Effector memory CD4-positive, alpha-beta T cell (primary cell): ENCODE results near the gene SDK2.

Source experiments
- DNase-seq, 3 donors: peaks; one replicate each; pipeline ENCODE4 v3.0.0-alpha.2; 2020
- H3K27ac ChIP-seq: 2 replicates; pipeline ENCODE4 v1.7.0; 2013; ENCODE audit warnings: mild to moderate bottlenecking, low read length, moderate library complexity; ENCODE audit not compliant: insufficient read depth, poor library complexity, severe bottlenecking
- H3K27me3 ChIP-seq: replicated peaks from 2 replicates; pipeline ENCODE4 v1.7.0; 2013; ENCODE audit warnings: mild to moderate bottlenecking, low read length; ENCODE audit not compliant: insufficient read depth, control insufficient read depth, poor library complexity, severe bottlenecking
- H3K36me3 ChIP-seq: 2 replicates; pipeline ENCODE4 v1.7.0; 2013; ENCODE audit warnings: mild to moderate bottlenecking, low read length, moderate library complexity; ENCODE audit not compliant: control insufficient read depth, insufficient read depth
- H3K4me1 ChIP-seq: 2 replicates; pipeline ENCODE4 v1.7.0; 2013; ENCODE audit warnings: low read length, mild to moderate bottlenecking; ENCODE audit not compliant: control insufficient read depth, insufficient read depth, poor library complexity, severe bottlenecking
- H3K4me3 ChIP-seq: 2 replicates; pipeline ENCODE4 v1.7.0; 2013; ENCODE audit warnings: low read length, low read depth, mild to moderate bottlenecking; ENCODE audit not compliant: insufficient read depth, poor library complexity, severe bottlenecking
- H3K9me3 ChIP-seq: 2 replicates; pipeline ENCODE4 v1.7.0; 2013; ENCODE audit warnings: mild to moderate bottlenecking, low read length, moderate library complexity; ENCODE audit not compliant: control insufficient read depth

Gene SDK2

DNA sequence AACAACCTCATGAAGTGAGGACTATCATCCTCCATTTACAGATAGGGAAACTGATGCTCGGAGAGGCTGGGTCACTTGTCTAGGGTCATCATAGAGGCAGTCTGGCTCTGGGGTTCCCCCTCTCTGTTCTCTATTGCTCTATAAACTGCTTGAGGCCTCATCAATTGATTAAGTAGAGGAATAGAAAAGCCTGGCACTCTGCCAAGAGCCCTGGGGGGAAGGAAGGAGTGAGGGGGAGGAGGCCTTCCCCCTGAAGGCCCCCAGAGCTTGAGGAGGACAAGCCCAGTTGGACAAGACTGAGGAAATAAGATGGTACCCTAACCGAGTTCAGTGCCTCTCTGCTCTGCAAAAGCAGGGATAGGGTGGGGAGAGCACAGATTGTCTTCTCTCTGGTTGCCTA is 21.0 kb downstream of the SDK2 start:
- DNase-seq = no peak
- Histone ChIP-seq H3K9me3 (no peaks in the 10 kb centered on the region), H3K4me1 (no peaks in the 10 kb centered on the region), H3K36me3 (no peaks in the 10 kb centered on the region), H3K4me3 (no peak overlapping the region), H3K27ac (no peak overlapping the region), H3K27me3 (no peaks in the 10 kb centered on the region)

DNA sequence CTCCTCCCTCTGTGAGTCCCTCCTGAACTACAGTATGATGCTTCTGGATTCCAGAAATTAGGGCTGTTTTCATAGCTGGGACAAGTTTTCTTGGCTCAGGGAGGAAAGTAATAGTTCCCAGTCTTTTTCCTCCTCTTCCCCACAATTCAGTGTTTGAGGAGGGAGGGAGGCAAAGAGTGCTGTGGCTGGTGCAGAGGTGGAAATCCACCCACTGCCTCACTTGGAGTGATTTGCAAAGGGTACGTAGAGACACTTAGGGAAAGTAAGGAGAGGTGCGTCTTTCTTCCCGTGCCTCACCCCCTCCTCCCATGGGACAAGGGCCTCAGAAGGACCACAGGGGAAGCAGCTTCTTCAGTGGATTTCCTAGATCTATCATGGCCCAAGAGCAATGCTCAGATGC is 21.9 kb downstream of the SDK2 start:
- no peak overlapping the region for H3K4me3 ChIP-seq
- H3K9me3 ChIP-seq = no peaks in the 10 kb centered on the region
- H3K27me3 ChIP-seq = no peaks in the 10 kb centered on the region
- no peaks in the 10 kb centered on the region for H3K4me1 ChIP-seq
- no peak for DNase-seq
- H3K36me3 ChIP-seq = no peaks in the 10 kb centered on the region
- H3K27ac ChIP-seq = no peak overlapping the region

DNA sequence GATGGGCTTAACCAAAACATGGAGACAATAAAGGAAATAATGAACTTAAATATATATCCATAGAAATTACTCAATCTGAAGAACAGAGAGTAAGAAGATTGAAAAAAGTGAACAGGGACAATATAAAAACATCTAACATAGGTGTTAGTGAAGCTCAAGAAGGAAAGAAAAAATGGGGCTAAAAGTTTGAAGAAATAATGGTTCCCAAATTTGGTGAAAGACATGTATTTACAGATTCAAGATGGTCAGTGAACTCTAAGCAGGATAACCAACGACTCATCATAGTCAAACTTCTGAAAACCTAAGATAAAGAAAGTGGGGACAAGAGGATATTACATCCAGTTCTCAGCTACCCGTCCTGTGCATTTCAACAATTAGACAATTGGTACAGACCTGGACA is 22.6 kb downstream of the SDK2 start:
- Histone ChIP-seq H3K4me3 (no peak overlapping the region), H3K36me3 (no peaks in the 10 kb centered on the region), H3K9me3 (no peaks in the 10 kb centered on the region), H3K27ac (no peak overlapping the region), H3K4me1 (no peaks in the 10 kb centered on the region), H3K27me3 (no peaks in the 10 kb centered on the region)
- DNase-seq = no peak

DNA sequence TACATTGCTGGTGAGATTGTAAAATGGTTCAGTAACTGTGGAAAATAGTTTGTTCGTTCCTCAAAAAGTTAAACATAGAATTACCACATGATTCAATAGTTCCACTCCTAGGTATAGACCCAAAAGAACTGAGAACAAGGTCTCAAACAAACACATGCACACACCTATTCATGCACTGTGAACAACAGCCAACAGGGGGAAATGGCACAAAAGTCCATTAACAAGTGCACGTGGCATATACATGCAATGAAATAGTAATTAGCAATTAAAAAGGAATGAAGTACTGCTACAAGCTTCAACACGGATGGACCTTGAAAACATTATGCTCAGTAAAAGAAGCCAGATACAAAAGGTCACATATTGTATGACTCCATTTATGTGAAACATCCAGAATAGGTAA is 23.8 kb downstream of the SDK2 start:
- H3K4me1 ChIP-seq = no peaks in the 10 kb centered on the region

DNA sequence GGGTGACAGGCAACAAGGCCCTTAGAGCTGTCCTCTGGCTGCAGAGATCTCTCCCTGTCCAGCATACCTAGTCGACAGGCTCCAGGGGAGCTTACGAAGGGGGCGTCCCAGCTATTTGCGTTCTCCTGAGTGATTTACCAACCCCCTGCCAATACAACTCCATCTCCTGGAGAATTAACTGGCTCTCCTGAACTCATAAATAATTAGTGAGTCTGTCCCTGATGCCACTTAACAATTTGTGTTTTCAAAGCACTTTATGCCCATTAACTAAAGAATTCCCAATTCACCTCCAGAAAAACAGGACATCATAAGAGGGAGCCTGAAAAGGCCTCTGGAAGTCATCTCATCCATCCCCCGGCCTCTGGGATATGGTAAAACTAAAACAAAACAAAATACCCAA is 26.7 kb downstream of the SDK2 start:
- Histone ChIP-seq H3K27ac (no peak overlapping the region), H3K4me1 (no peaks in the 10 kb centered on the region), H3K27me3 (no peaks in the 10 kb centered on the region), H3K4me3 (no peak overlapping the region), H3K36me3 (no peaks in the 10 kb centered on the region), H3K9me3 (no peaks in the 10 kb centered on the region)
- no peak for DNase-seq

More for the DNA sequence above, 23.8 kb downstream of the SDK2 start:
- Histone ChIP-seq H3K27ac (no peak overlapping the region), H3K4me3 (no peak overlapping the region), H3K36me3 (no peaks in the 10 kb centered on the region), H3K9me3 (no peaks in the 10 kb centered on the region), H3K27me3 (no peaks in the 10 kb centered on the region)
- DNase-seq = no peak

DNA sequence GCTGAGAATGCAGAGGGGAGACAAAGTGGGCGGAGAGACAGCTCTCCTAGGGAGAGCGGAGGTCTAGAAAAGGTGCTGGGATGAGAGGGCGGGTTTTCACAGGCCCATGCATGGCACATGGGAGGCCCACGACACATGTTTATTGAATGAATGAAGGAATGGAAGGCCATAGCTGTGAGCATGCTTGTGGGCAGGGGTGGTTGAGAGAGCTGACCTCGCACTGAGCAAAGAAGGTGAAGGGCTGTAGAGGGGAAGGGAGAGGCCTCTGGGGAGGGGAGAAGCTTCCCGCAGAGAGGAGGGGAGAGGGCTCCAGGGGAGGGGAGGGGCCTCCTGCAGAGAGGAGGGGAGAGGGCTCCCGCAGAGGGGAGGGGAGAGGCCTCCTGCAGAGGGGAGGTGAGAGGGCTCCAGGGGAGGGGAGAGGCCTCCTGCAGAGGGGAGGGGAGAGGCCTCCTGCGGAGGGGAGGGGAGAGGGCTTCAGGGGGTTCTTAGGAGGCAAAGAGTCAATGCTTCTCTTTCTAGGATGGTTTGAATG is 27.3 kb downstream of the SDK2 start:
- no peaks in the 10 kb centered on the region for H3K4me1 ChIP-seq

DNA sequence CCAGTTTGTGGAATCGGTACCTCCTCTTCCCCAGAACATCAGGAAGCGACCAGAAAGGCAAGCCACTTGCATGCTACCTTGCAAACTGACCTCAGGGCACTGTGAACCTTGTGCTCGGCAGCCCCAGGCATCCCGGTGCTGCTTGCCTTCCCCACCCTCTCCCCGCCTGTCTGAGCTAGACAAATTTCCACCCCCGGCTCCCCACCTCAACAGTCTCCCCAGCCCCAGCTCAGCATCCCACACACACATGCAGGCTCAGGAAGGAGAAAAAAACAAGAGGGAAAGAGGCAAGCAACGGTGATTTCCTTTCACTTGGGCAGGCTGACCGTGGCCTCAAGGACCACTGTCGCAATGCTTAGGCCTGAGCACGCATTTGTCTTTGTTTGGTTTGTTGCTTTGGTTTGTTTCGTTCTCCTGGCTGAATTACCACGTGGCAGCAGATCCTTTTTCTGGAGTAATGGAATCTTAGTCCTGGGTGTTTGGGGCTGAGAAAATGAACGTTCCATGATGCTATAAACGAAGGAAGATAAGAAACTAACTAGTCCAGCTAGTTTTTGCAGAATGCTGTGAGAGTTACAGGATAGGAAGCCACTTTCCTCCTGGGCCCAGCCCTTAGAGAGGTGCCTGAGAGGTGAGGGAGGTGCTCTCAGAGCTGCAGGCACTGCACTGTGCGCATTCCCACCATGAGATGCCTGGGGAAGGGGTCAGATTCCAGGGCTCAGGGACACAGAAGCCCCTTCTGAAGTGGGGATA is 27.9 kb downstream of the SDK2 start:
- DNase-seq = no peak
- Histone ChIP-seq H3K4me3 (no peak overlapping the region), H3K27me3 (no peaks in the 10 kb centered on the region), H3K9me3 (no peaks in the 10 kb centered on the region), H3K36me3 (no peaks in the 10 kb centered on the region), H3K27ac (no peak overlapping the region), H3K4me1 (no peaks in the 10 kb centered on the region)

More for the DNA sequence above, 27.3 kb downstream of the SDK2 start:
- Histone ChIP-seq H3K27me3 (no peaks in the 10 kb centered on the region), H3K27ac (no peak overlapping the region), H3K9me3 (no peaks in the 10 kb centered on the region), H3K4me3 (no peak overlapping the region), H3K36me3 (no peaks in the 10 kb centered on the region)
- DNase-seq = no peak

DNA sequence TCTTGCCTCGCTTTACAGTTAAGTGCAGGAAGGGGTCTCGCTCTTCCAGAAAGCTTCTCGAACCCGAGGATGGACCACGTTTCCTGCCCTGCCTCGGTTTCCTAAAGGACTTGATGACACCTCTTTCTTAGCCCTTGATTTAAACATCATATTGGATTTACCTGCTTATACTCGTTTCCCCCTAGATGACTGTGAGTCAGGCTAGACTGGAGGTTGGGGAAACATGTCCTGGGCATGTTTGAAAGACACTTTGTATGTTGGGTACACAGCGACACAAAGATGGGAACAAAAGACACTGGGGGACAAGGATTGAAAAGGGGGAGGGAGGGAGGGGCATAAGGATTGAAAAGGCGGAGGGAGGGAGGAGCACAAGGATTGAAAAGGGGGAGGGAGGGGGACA is 30.0 kb downstream of the SDK2 start:
- H3K36me3 ChIP-seq = no peaks in the 10 kb centered on the region
- no peaks in the 10 kb centered on the region for H3K4me1 ChIP-seq
- no peak overlapping the region for H3K4me3 ChIP-seq
- no peaks in the 10 kb centered on the region for H3K27me3 ChIP-seq
- H3K9me3 ChIP-seq = no peaks in the 10 kb centered on the region
- H3K27ac ChIP-seq = no peak overlapping the region
- DNase-seq = no peak

DNA sequence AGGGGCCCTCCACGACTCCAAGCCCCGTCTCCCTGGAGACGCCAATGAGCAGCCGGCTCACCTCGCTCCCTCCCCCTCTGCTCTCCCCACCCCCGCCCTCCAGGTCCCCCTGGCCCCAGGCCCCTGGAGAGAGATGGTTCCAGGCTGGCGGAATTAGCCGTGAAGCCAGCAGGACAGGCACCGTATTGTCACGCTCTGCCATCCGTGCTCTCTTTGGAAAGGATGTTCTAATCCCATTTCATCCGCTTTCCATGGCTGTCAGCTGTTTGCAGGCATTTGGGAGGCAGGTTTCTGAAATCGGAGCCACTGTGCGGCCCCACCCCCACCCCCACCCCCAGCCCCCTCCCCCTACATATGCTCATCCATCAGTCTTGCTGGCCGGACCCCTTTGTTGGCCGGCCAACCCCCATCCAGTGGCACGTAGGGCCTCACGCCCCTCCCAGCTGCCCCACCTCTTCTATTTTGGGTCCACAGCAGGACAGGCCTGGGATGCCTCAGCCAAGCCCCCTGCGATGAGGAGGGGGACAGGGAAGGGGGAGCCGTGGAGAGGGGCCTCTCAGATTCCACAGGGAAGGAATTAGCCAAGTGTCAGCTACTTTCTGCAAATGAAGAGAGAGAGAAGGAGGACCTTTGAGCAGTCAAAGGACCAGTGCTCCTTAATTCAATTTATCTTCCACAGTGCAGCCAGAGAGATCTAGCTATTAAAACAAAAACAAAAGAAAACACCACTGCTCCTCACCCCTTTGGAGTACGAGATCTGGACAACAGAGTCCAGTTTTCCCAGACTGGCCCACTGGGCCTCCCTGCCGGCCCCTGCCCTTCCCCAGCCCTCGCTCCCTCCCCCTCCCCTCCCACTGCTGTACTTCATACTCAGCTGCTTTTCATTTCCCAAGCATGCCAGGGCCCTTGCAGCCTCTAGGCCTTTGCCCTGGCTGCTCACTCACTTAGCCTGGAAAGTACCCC is 30.7 kb downstream of the SDK2 start:
- no peaks in the 10 kb centered on the region for H3K27me3 ChIP-seq
- no peak overlapping the region for H3K4me3 ChIP-seq
- no peaks in the 10 kb centered on the region for H3K36me3 ChIP-seq
- no peak for DNase-seq
- no peaks in the 10 kb centered on the region for H3K4me1 ChIP-seq
- no peaks in the 10 kb centered on the region for H3K9me3 ChIP-seq
- H3K27ac ChIP-seq = no peak overlapping the region

DNA sequence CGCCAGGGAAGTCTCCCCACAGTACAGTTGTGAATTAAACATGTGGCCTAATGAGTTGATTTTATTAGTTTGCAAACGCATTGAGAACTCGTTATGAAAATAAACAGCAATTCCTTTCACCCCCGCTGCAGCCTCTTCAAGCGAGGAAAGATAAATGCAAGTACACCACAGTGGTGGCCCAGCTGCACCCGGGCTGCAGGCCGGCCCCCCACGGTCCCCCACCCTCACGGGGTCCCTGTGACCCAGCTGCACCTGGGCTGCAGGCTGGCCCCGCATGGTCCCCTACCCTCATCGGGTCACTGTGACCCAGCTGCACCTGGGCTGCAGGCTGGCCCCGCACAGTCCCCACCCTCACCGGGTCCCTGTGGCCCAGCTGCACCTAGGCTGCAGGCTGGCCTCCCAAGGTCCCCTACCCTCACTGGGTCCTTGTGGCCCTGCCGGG is 32.2 kb downstream of the SDK2 start:
- no peaks in the 10 kb centered on the region for H3K9me3 ChIP-seq
- no peak overlapping the region for H3K4me3 ChIP-seq
- no peaks in the 10 kb centered on the region for H3K27me3 ChIP-seq
- no peak for DNase-seq
- no peaks in the 10 kb centered on the region for H3K36me3 ChIP-seq
- no peak overlapping the region for H3K27ac ChIP-seq
- no peaks in the 10 kb centered on the region for H3K4me1 ChIP-seq
